OCI-LY3 (cell line): ENCODE results near the gene CRLF2.

Source experiments
- H2AFZ ChIP-seq: fragments of 200-600, 300-600 bp; shearing (Covaris generic); 2 replicates; pipeline ENCODE4 v1.6.0; 2014; ENCODE audit warnings: antibody characterized with exemption, low read depth, low read length
- H3K27ac ChIP-seq: fragments of 200-600, 300-600 bp; sonication (generic); 2 replicates; pipeline ENCODE4 v1.5.1; 2014; ENCODE audit warnings: mild to moderate bottlenecking, low read length, moderate library complexity, mixed read lengths
- H3K27me3 ChIP-seq: fragments of 200-600, 300-600 bp; sonication (generic); 2 replicates; pipeline ENCODE4 v1.6.1; 2014; ENCODE audit warnings: low read depth, low read length, mixed read lengths
- H3K36me3 ChIP-seq: fragments of 200-600, 300-600 bp; sonication (generic); replicated peaks from 2 replicates; pipeline ENCODE3; 2014; ENCODE audit warnings: low read depth, low read length, mixed read lengths
- H3K4me1 ChIP-seq: fragments of 300-600, 200-600 bp; sonication (generic); 2 replicates; pipeline ENCODE4 v1.6.1; 2014; ENCODE audit warnings: low read length, mixed read lengths
- H3K4me2 ChIP-seq: fragments of 200-600, 300-600 bp; sonication (generic); 2 replicates; pipeline ENCODE4 v1.6.1; 2014; ENCODE audit warnings: low read length, mixed read lengths
- H3K4me3 ChIP-seq: fragments of 300-600, 200-600 bp; sonication (generic); 2 replicates; pipeline ENCODE4 v1.5.1; 2014; ENCODE audit warnings: antibody characterized with exemption, mild to moderate bottlenecking, low read length, moderate library complexity
- H3K79me2 ChIP-seq: fragments of 300-600, 200-600 bp; shearing (Covaris generic); 2 replicates; pipeline ENCODE4 v1.6.1; 2014; ENCODE audit warnings: mild to moderate bottlenecking, low read length, mixed read lengths
- H3K9ac ChIP-seq: fragments of 300-600, 200-600 bp; shearing (Covaris generic); 2 replicates; pipeline ENCODE4 v1.6.0; 2014; ENCODE audit warnings: mild to moderate bottlenecking, low read length, moderate library complexity
- H3K9me3 ChIP-seq: fragments of 200-600, 300-600 bp; shearing (Covaris generic); 2 replicates; pipeline ENCODE4 v1.6.1; 2014; ENCODE audit warnings: low read length, mixed read lengths; ENCODE audit not compliant: insufficient read depth
- H4K20me1 ChIP-seq: fragments of 200-600, 300-600 bp; sonication (generic); 2 replicates; pipeline ENCODE4 v1.6.1; 2016; ENCODE audit warnings: low read length, mixed read lengths; ENCODE audit not compliant: insufficient read depth
- CTCF ChIP-seq: fragments of 200-600, 300-600 bp; sonication (generic); IDR thresholded peaks from 2 replicates; pipeline ENCODE4 v1.5.1; 2014; ENCODE audit warnings: antibody characterized with exemption, low read length, low read depth
- EZH2phosphoT487 ChIP-seq: fragments of 200-600 bp; shearing (Covaris generic); IDR thresholded peaks from 2 replicates; pipeline ENCODE4 v1.6.1; 2018; ENCODE audit warnings: antibody characterized with exemption, mixed run types, low read depth

CRLF2 gene

GRCh38 chrX:1249101-1249887, 36.8 kb upstream of the CRLF2 start:
- H2AFZ ChIP-seq, result peak overlapping the region; percentile 96; the same call in 1 of the 2 replicates
- TF ChIP-seq EZH2phosphoT487 (no peak), CTCF (no peak)
- H3K9me3 ChIP-seq, result no peaks in the 10 kb centered on the region
- no peaks in the 10 kb centered on the region for H4K20me1 ChIP-seq
- peak overlapping the region; percentile 22; the same call in 1 of the 2 replicates for H3K27ac ChIP-seq
- H3K4me2 ChIP-seq, result peak overlapping the region; percentile 36
- no peaks in the 10 kb centered on the region for H3K36me3 ChIP-seq
- peaks cover 20% of the 10 kb centered on the region for H3K4me1 ChIP-seq
- H3K79me2 ChIP-seq, result no peaks in the 10 kb centered on the region
- H3K9ac ChIP-seq, result peak overlapping the region; percentile 27; the same call in 1 of the 2 replicates
- H3K27me3 ChIP-seq, result no peaks in the 10 kb centered on the region
- no peak overlapping the region for H3K4me3 ChIP-seq

DNA sequence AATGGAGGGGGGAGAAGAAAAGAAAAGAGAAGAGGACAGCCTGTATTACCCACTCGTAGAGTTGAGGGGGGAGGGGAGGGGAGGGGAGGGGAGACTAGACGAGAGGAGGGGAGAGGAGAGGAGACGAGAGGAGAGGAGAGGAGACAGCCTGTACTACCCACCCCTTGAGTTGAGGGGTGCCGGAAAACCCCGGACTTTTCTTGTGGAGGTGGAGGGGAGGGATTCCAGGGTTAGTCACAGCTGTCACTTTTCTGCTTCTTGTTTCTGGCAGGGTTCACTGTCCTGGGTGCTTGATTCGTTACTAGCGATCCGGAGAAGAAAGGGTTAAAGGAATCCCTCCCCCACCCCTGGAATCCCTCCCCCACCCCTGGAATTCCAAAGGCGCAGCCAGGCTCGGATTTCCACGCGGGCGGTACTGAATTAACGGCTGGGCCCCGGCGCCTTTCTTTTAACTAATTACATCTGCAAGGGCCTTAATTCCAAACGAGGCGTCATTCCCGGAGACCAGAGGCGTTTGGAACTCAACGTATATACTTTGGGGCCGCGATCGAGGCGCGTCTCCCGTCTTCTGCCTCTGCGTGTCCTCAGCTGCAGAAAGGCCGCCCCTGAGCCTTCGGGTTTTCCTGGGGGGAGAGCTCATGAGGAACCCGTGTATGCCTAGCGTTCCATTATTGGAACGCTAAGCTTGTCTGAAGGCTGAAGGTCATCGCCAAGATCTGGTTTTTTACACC, 36.0 kb upstream of the CRLF2 start:
- Histone ChIP-seq H2AFZ (no peak overlapping the region), H4K20me1 (no peaks in the 10 kb centered on the region), H3K4me3 (no peak overlapping the region), H3K36me3 (no peaks in the 10 kb centered on the region), H3K4me2 (no peak overlapping the region), H3K27me3 (no peaks in the 10 kb centered on the region; the same call in 1 of the 2 replicates), H3K9ac (no peak overlapping the region), H3K4me1 (peaks cover 27% of the 10 kb centered on the region), H3K27ac (no peak overlapping the region), H3K9me3 (no peaks in the 10 kb centered on the region), H3K79me2 (no peaks in the 10 kb centered on the region)
- no peak for TF ChIP-seq EZH2phosphoT487
- no peak for TF ChIP-seq CTCF

- Histone ChIP-seq H2AFZ (no peak overlapping the region), H3K27me3 (no peaks in the 10 kb centered on the region; the same call in 1 of the 2 replicates), H3K4me1 (peaks cover 38% of the 10 kb centered on the region), H3K36me3 (no peaks in the 10 kb centered on the region), H3K4me3 (no peak overlapping the region), H3K9ac (no peak overlapping the region), H3K79me2 (no peaks in the 10 kb centered on the region), H3K9me3 (no peaks in the 10 kb centered on the region), H3K27ac (no peak overlapping the region), H3K4me2 (peak overlapping the region; percentile 12), H4K20me1 (no peaks in the 10 kb centered on the region)
- no peak for TF ChIP-seq EZH2phosphoT487
- TF ChIP-seq CTCF, result peak; percentile 93
Measured at GRCh38 chrX:1246816-1247215, 34.4 kb upstream of the CRLF2 start.
